ENCODE data around the gene HPN.

DNA sequence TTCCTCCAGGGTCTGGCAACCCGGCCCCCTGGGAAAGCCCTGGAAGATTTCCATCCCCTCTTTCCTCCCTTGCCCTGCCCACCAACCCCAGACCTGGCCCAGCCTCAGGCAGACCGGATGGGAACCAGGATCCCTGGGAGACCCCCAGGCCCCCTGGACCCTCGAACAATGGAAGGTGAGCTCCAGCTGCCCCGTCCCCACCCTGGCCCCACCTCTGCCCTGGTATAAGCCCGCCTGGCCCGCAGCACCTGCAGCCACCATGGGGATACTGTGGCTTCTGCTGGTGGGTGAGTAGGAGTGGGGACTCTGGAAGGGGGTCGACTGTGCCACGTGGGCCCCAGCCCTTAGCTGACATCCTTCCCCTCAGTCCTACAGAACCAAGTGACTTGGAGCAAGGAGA lies 32.4 kb downstream of the HPN start:
- TF ChIP-seq, protein P1, sequence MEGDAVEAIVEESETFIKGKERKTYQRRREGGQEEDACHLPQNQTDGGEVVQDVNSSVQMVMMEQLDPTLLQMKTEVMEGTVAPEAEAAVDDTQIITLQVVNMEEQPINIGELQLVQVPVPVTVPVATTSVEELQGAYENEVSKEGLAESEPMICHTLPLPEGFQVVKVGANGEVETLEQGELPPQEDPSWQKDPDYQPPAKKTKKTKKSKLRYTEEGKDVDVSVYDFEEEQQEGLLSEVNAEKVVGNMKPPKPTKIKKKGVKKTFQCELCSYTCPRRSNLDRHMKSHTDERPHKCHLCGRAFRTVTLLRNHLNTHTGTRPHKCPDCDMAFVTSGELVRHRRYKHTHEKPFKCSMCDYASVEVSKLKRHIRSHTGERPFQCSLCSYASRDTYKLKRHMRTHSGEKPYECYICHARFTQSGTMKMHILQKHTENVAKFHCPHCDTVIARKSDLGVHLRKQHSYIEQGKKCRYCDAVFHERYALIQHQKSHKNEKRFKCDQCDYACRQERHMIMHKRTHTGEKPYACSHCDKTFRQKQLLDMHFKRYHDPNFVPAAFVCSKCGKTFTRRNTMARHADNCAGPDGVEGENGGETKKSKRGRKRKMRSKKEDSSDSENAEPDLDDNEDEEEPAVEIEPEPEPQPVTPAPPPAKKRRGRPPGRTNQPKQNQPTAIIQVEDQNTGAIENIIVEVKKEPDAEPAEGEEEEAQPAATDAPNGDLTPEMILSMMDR (IDR thresholded peaks at IDR 0.05; ENCODE audit: low read length), result no peak
- TF ChIP-seq EZH2 (optimal IDR thresholded peaks at IDR 0.05; ENCODE audit: low read depth, low read length), result no peak
- no peak for TF ChIP-seq EZH2phosphoT487 (IDR thresholded peaks at IDR 0.05; ENCODE audit: low read length)

Measured in MM.1S (cell line).